Measurements from ENCODE around the gene HTR1D.
"Not testable (repeated sequence)": the region's sequence is repeated elsewhere in the genome, so short reads cannot be mapped to it uniquely, and the experiment has no call there.

DNA sequence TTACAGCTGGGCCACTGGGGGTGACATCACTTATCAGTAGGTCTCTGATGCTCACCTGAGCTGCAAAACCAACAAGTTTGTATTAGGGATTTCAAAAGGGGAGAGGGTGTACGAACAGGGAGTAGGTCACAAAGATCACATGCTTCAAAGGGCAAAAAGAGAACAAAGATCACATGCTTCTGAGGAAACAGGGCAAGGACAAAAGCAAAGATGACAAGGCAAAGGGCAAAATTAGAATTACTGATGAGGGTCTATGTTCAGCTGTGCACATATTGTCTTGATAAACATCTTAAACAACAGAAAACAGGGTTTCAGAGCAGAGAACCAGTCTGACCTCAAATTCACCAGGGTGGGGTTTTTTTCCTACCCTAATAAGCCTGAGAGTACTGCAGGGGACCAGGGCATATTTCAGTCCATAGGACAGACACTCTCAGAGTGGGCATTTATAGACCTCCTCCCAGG, 6.2 kb upstream of the HTR1D start:
- TF ChIP-seq, protein P1, sequence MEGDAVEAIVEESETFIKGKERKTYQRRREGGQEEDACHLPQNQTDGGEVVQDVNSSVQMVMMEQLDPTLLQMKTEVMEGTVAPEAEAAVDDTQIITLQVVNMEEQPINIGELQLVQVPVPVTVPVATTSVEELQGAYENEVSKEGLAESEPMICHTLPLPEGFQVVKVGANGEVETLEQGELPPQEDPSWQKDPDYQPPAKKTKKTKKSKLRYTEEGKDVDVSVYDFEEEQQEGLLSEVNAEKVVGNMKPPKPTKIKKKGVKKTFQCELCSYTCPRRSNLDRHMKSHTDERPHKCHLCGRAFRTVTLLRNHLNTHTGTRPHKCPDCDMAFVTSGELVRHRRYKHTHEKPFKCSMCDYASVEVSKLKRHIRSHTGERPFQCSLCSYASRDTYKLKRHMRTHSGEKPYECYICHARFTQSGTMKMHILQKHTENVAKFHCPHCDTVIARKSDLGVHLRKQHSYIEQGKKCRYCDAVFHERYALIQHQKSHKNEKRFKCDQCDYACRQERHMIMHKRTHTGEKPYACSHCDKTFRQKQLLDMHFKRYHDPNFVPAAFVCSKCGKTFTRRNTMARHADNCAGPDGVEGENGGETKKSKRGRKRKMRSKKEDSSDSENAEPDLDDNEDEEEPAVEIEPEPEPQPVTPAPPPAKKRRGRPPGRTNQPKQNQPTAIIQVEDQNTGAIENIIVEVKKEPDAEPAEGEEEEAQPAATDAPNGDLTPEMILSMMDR (IDR thresholded peaks at IDR 0.05) = not testable (repeated sequence)
- TF ChIP-seq POLR2A, POLR2AphosphoS5 (IDR thresholded peaks at IDR 0.05): not testable (repeated sequence)
